Prostate gland (tissue), 2 donors: ENCODE data around the gene ITGAD. TPM values are rescaled to one million over a fixed set of nuclear protein-coding genes. Genes with fewer than 3 reads are reported as not detected.

Source experiments
- DNase-seq: peaks from one replicate; pipeline ENCODE4 v3.0.0-alpha.2; 2019; ENCODE audit warnings: low spot score
- H3K27ac ChIP-seq, 2 donors: fragments of 200-600 bp; sonication (generic); 2 replicates each; pipeline ENCODE4 v1.5.1; 2017 to 2019
- H3K27me3 ChIP-seq: fragments of 200-600 bp; sonication (generic); replicated peaks from 2 replicates; pipeline ENCODE4 v1.5.1; 2019; ENCODE audit not compliant: insufficient read depth
- H3K36me3 ChIP-seq, 2 donors: fragments of 200-600 bp; sonication (generic); 1 replicate in 1 of 2; 2 replicates in 1 of 2; pipeline versions ENCODE4 v1.5.1 to v1.8.1; 2017 to 2019
- H3K4me1 ChIP-seq: fragments of 200-600 bp; sonication (generic); replicated peaks from 2 replicates; pipeline ENCODE4 v1.5.1; 2019
- H3K4me3 ChIP-seq, 2 donors: fragments of 200-600 bp; sonication (generic); 2 replicates each; pipeline ENCODE4 v1.5.1; 2017 to 2019
- H3K9me3 ChIP-seq: fragments of 200-600 bp; sonication (generic); 2 replicates; pipeline ENCODE4 v1.5.1; 2017
- CTCF ChIP-seq, 4 experiments: fragments of 200-600 bp in 2 of 4; fragments of 450-650 bp in 2 of 4; sonication (generic) in 2 of 4; IDR thresholded peaks; 1 replicate in 3 of 4; 2 replicates in 1 of 4; pipeline ENCODE4 v1.5.1; 2016 to 2019; ENCODE audit warnings: antibody characterized with exemption in 4 of 4, mild to moderate bottlenecking in 2 of 4, moderate library complexity in 2 of 4
- POLR2A ChIP-seq: fragments of 450-650 bp; IDR thresholded peaks from one replicate; pipeline ENCODE4 v1.6.1; 2016; ENCODE audit warnings: antibody characterized with exemption, mild to moderate bottlenecking
- POLR2AphosphoS5 ChIP-seq: sonication (generic); formaldehyde crosslinking; IDR thresholded peaks from one replicate; pipeline ENCODE4 v1.6.1; 2017; ENCODE audit warnings: antibody characterized with exemption
- WGBS: methylation state at CpG from one replicate; pipeline ENCODE4 v1.1.5; 2018; 5-methylcytosine and 5-hydroxymethylcytosine counted together
- intact Hi-C: fragments of 100-400 bp; cut with DNase I; formaldehyde crosslinking; loops from one replicate; pipeline ENCODE4 v1.14.2; 2022
- total RNA-seq, 2 donors: library from RNA; depleted of rRNA; stranded (reverse); fragments of >200 nt; gene quantifications; one replicate each; pipeline ENCODE4 v1.1.0, GENCODE V29; 2016

ITGAD gene
- total RNA-seq, 2 donors from 2014 or later, result not detected

GRCh38 chr16:31360251-31360650 is 32.9 kb upstream of the ITGAD start:
- H3K9me3 ChIP-seq, result no peaks in the 10 kb centered on the region
- no peak overlapping the region for H3K4me3 ChIP-seq
- WGBS, result 91% methylated on average over 7 of the region's 7 CpGs
- no peak for TF ChIP-seq CTCF (IDR thresholded peaks at IDR 0.05)
- no peak for TF ChIP-seq POLR2A
- TF ChIP-seq POLR2AphosphoS5, result no peak
- H3K27ac ChIP-seq, result no peak overlapping the region
- DNase-seq, result no peak
- intact Hi-C loops, result no loop called here
- H3K36me3 ChIP-seq, result no peaks in the 10 kb centered on the region
- no peaks in the 10 kb centered on the region for H3K4me1 ChIP-seq
- no peaks in the 10 kb centered on the region for H3K27me3 ChIP-seq

GRCh38 chr16:31361201-31362110 is 31.7 kb upstream of the ITGAD start:
- WGBS, result 78% methylated on average over 28 of the region's 28 CpGs
- no peak for DNase-seq
- H3K9me3 ChIP-seq, result no peaks in the 10 kb centered on the region

GRCh38 chr16:31362476-31363405 is 30.4 kb upstream of the ITGAD start:
- DNase-seq, result no peak
- 86% methylated on average over 23 of the region's 26 CpGs for WGBS
- Histone ChIP-seq H3K4me3 (no peak overlapping the region), H3K4me1 (no peaks in the 10 kb centered on the region), H3K36me3 (no peaks in the 10 kb centered on the region), H3K27me3 (no peaks in the 10 kb centered on the region), H3K27ac (no peak overlapping the region), H3K9me3 (no peaks in the 10 kb centered on the region)
- TF ChIP-seq POLR2A, result no peak
- no peak for TF ChIP-seq CTCF (IDR thresholded peaks at IDR 0.05)
- no peak for TF ChIP-seq POLR2AphosphoS5
- intact Hi-C loops, result no loop called here

More at GRCh38 chr16:31361201-31362110, 31.7 kb upstream of the ITGAD start:
- intact Hi-C loops, result no loop called here
- H3K27ac ChIP-seq, result no peak overlapping the region
- H3K4me1 ChIP-seq, result no peaks in the 10 kb centered on the region
- no peak for TF ChIP-seq POLR2AphosphoS5
- no peak for TF ChIP-seq CTCF (IDR thresholded peaks at IDR 0.05)
- H3K4me3 ChIP-seq, result no peak overlapping the region
- no peaks in the 10 kb centered on the region for H3K27me3 ChIP-seq
- H3K36me3 ChIP-seq, result no peaks in the 10 kb centered on the region

- Histone ChIP-seq H3K4me1 (no peaks in the 10 kb centered on the region), H3K9me3 (no peaks in the 10 kb centered on the region), H3K27ac (no peak overlapping the region), H3K36me3 (no peaks in the 10 kb centered on the region), H3K27me3 (no peaks in the 10 kb centered on the region), H3K4me3 (no peak overlapping the region)
- TF ChIP-seq CTCF (IDR thresholded peaks at IDR 0.05), result no peak
- no peak for TF ChIP-seq POLR2AphosphoS5
- no peak for TF ChIP-seq POLR2A
- intact Hi-C loops, result no loop called here
- 90% methylated on average over 8 of the region's 8 CpGs for WGBS
- no peak for DNase-seq
Measured at GRCh38 chr16:31363721-31364120, 29.4 kb upstream of the ITGAD start.
